Middle frontal gyrus (tissue), 1 donor: ENCODE measurements around the gene GMNC.

Experiments
- DNase-seq: peaks from one replicate; pipeline ENCODE4 v3.0.0-alpha.2; 2015; ENCODE audit warnings: low spot score; ENCODE audit errors: extremely low spot score

Gene GMNC

GRCh38 chr3:190849607-190850006 lies 12.9 kb downstream of the GMNC start:
- DNase-seq: no peak

DNA sequence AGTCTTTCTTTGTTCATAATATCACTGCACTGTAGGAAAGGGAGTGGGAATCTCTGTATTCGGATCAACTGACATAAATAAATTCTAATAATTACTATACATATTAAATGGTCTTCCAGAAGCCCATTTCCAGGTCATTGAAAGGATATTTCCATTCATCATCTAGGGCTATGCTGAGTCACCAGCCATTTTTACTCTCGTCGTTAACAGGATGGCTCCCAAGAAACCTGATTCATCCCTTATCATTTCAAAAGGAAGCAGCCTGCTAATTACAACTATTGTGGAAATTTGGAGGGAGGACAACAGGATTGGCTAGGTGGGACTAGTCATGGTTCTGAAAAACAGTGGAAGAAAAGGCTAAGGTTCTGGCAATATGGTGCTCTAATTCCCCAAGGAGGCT lies 13.6 kb downstream of the GMNC start:
- DNase-seq: no peak

DNA sequence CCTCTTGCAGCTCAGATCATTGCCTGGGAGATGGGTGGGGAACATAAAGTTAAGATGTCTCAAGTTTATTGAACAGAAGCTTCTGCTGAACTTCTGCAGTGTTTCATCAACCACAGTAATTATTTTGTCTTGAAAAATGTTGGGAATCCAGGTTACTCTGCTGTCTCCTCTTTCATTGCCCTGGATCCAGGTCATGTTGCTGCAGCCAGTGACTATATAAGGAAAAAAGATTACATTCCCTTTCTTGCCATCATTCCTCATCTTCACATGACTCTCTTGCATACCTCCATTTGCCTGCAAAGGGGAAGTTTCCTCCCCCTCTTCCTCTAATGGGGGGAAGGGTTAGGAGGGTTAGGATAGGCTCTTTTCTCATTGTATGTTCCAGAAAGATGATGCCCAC lies 15.1 kb downstream of the GMNC start:
- no peak for DNase-seq

DNA sequence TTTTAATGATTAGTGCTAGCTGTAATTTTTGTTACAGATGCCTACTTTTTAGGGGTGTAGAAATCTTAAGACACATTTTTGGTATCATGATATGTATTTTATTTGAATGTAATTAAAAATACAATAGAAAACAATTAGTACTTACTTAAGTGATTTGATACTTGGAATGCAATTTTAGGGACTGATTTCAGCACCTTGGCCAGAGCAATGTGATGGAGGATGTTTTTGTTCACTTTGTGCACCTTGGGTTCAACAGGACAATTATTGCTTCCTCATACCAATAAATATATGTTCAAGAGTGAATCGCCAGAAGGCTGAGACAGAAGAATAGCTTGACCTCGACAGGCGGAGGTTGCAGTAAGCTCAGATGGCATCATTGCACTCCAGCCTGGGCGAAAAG lies 22.3 kb downstream of the GMNC start:
- DNase-seq: no peak

DNA sequence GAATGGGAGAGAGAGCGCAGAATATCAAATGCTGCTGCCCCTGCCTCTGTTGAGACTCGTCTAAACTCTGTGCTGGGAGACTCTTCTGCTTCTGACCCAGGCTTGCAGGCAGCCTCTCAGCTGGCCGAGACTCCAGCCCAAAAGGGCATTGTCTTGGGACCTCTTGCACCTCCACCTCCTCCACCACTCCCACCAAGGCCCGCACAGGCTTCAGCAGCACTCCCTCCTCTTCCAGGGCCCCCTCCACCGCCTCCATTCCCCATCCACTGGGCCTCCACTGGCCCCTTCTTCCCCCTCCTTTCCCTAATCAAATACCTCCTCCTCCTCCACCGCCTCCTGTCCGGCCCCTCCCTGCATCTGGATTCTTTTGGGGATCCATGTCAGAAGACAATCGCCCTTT lies 31.3 kb downstream of the GMNC start:
- no peak for DNase-seq

GRCh38 chr3:190830031-190830430 lies 32.5 kb downstream of the GMNC start:
- no peak for DNase-seq

GRCh38 chr3:190826018-190826417 lies 36.5 kb downstream of the GMNC start:
- DNase-seq: no peak

GRCh38 chr3:190825386-190826016 lies 37.0 kb downstream of the GMNC start:
- DNase-seq: no peak

GRCh38 chr3:190811775-190812480 lies 50.6 kb downstream of the GMNC start:
- no peak for DNase-seq

DNA sequence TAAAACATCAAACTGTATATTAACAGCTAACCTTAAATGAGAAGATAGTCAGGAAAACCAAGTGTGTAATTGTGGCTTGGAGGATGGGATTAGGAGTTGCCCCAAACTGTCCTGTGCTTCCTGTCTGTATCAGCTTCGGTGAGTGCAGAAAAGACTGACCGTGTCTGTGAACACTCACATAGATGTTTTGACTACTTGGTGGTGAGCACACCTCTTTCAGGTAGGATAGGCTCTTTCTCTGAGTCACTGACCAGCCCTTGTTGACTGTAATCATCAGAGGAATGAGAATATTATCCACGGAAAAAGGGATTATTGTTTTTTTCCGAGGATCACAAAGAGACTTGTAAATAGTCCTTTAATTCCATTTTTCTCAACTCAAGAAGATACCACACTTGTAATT lies 51.5 kb downstream of the GMNC start:
- DNase-seq: no peak

GRCh38 chr3:190809351-190809750 lies 53.1 kb downstream of the GMNC start:
- DNase-seq: no peak

DNA sequence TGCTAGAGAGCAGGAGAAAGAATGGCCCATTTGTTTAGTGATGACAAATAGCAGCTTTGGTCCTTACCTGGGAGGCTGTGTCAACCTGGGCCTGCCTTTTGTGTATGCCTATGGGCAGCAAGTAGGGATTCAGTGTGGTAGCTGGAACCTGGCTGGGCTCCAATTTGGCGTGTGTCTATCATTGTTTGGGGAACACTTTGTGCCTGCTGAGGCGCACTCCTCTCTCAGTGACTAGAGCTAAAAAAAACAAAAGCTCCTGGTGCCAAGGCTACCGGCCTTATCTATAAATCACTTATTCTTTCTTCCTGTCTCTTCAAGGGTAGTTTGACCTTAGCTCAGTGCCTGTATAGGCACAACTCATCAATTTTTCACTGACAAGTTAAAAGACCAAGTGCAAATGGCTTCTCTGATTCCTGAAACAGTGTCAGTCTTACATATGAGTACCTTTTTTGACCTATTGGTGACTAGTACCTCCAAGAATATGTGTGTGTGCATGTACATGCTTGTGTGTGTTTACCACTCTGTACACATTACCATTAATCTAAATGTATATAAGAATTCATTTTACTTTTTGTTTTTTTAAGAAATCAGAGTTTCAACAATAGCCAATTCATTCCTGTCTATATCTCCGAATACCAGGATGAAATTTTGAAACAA lies 54.6 kb downstream of the GMNC start:
- no peak for DNase-seq
